B cell (primary cell): ENCODE measurements around the gene CETP. TPM values are rescaled to one million over a fixed set of nuclear protein-coding genes. Genes with fewer than 3 reads are reported as not detected.
A peak's percentile ranks its signal among the peaks of the same experiment; 100 is the strongest.

Experiments
- ATAC-seq: fragments of 200-7000 bp; cut with Tn5 transposase; one replicate; pipeline ENCODE4 v1.10.0; 2021; ENCODE audit warnings: low read depth, mild to moderate bottlenecking, moderate number of reproducible peaks, moderate library complexity
- CTCF ChIA-PET: fragments of 350-600 bp; sonication (Branson Sonifier 250); formaldehyde crosslinking; loops from one replicate; lab custom pipeline; 2021; ENCODE audit warnings: antibody characterized with exemption, inconsistent platforms; lab: Charles Lee
- POLR2A ChIA-PET: fragments of 350-600 bp; sonication (Branson Sonifier 250); formaldehyde crosslinking; loops from one replicate; lab custom pipeline; 2021; ENCODE audit warnings: antibody characterized with exemption; lab: Charles Lee
- DNase-seq: peaks from one replicate; pipeline ENCODE4 v3.0.0; 2013
- H2AFZ ChIP-seq: 2 replicates; pipeline ENCODE4 v1.6.1; 2012; ENCODE audit warnings: mild to moderate bottlenecking, low read depth, low read length; ENCODE audit not compliant: insufficient read depth, poor library complexity, severe bottlenecking
- H3K27ac ChIP-seq, 2 donors: 1 replicate in 1 of 2; 2 replicates in 1 of 2; pipeline ENCODE4 v1.5.1; 2012 to 2013; ENCODE audit warnings: low read length in 2 of 2, mild to moderate bottlenecking in 2 of 2, moderate library complexity in 1 of 2
- H3K27me3 ChIP-seq, 4 experiments: fragments of 200-600 bp in 1 of 4; sonication (generic) in 1 of 4; replicated peaks in 1 of 4; 1 replicate in 2 of 4; 2 replicates in 2 of 4; pipeline versions ENCODE4 v1.6.1 to v1.7.0; 2013 to 2016; ENCODE audit warnings: low read length in 3 of 4, mild to moderate bottlenecking in 2 of 4, mixed read lengths in 1 of 4, moderate library complexity in 1 of 4; ENCODE audit not compliant: insufficient read depth in 4 of 4, control insufficient read depth in 3 of 4; ENCODE audit errors: control extremely low read depth in 1 of 4
- H3K36me3 ChIP-seq, 2 experiments: replicated peaks in 1 of 2; 1 replicate in 1 of 2; 2 replicates in 1 of 2; pipeline versions ENCODE4 v1.6.1 to v1.7.1; 2013; ENCODE audit warnings: low read length in 1 of 2; ENCODE audit not compliant: insufficient read depth in 2 of 2, control insufficient read depth in 1 of 2; ENCODE audit errors: control extremely low read depth in 1 of 2, extremely low read depth in 1 of 2
- H3K4me1 ChIP-seq, 2 donors: fragments of 200-600 bp in 1 of 2; sonication (generic) in 1 of 2; 1 replicate in 1 of 2; 2 replicates in 1 of 2; pipeline versions ENCODE4 v1.5.1 to v1.6.1; 2013 to 2017; ENCODE audit warnings: low read length in 2 of 2; ENCODE audit not compliant: control insufficient read depth in 2 of 2, insufficient read depth in 2 of 2
- H3K4me2 ChIP-seq: replicated peaks from 2 replicates; pipeline ENCODE3; 2012; ENCODE audit warnings: mild to moderate bottlenecking, low read depth, low read length; ENCODE audit not compliant: poor library complexity, severe bottlenecking
- H3K4me3 ChIP-seq, 5 experiments: fragments of 200-600 bp in 1 of 5; sonication (generic) in 1 of 5; 1 replicate in 3 of 5; 2 replicates in 2 of 5; pipeline versions ENCODE4 v1.5.1 to v1.7.0; 2011 to 2016; ENCODE audit warnings: low read length in 4 of 5, mild to moderate bottlenecking in 4 of 5, low read depth in 2 of 5, control low read depth in 1 of 5, moderate library complexity in 1 of 5; ENCODE audit not compliant: insufficient read depth in 1 of 5; ENCODE audit errors: control extremely low read depth in 1 of 5, extremely low read depth in 1 of 5
- H3K79me2 ChIP-seq: fragments of 200-600 bp; sonication (generic); one replicate; pipeline ENCODE4 v1.6.0; 2016; ENCODE audit warnings: low read length; ENCODE audit not compliant: control insufficient read depth, insufficient read depth
- H3K9ac ChIP-seq: fragments of 200-600 bp; sonication (generic); 2 replicates; pipeline ENCODE4 v1.6.1; 2017; ENCODE audit warnings: mild to moderate bottlenecking, low read length, moderate library complexity
- H3K9me3 ChIP-seq, 3 donors: one replicate each; pipeline versions ENCODE4 v1.6.1 to v1.7.1; 2013; ENCODE audit warnings: low read length in 2 of 3; ENCODE audit not compliant: control insufficient read depth in 2 of 3, insufficient read depth in 1 of 3; ENCODE audit errors: control extremely low read depth in 1 of 3
- H4K20me1 ChIP-seq: 2 replicates; pipeline ENCODE4 v1.6.0; 2012; ENCODE audit warnings: mild to moderate bottlenecking, low read length; ENCODE audit not compliant: insufficient read depth, control insufficient read depth, poor library complexity, severe bottlenecking
- H3K27ac Mint-ChIP-seq: one replicate; pipeline ENCODE4 v1.8.0; 2021; ENCODE audit warnings: mixed read lengths
- H3K27me3 Mint-ChIP-seq: one replicate; pipeline ENCODE4 v1.8.0; 2021; ENCODE audit warnings: mixed read lengths
- H3K4me1 Mint-ChIP-seq: one replicate; pipeline ENCODE4 v1.8.0; 2021; ENCODE audit warnings: mixed read lengths
- H3K4me3 Mint-ChIP-seq: one replicate; pipeline ENCODE4 v1.8.0; 2021; ENCODE audit warnings: mixed read lengths
- H3K9me3 Mint-ChIP-seq: one replicate; pipeline ENCODE4 v1.8.0; 2022; ENCODE audit warnings: mixed read lengths; ENCODE audit not compliant: insufficient read depth
- EZH2 ChIP-seq: IDR thresholded peaks from 2 replicates; pipeline ENCODE4 v1.6.1; 2012; ENCODE audit warnings: borderline replicate concordance, low read depth, mild to moderate bottlenecking, moderate library complexity, low read length; ENCODE audit not compliant: insufficient read depth, poor library complexity, severe bottlenecking
- WGBS: methylation state at CpG from one replicate; pipeline ENCODE4 v1.1.5; 2013; ENCODE audit warnings: missing lambda C conversion rate; ENCODE audit not compliant: insufficient coverage; 5-methylcytosine and 5-hydroxymethylcytosine counted together
- intact Hi-C: fragments of 100-400 bp; cut with micrococcal nuclease; formaldehyde crosslinking; loops from one replicate; pipeline ENCODE4 v1.10.0; 2022
- polyA plus RNA-seq: library from polyadenylated mRNA; depleted of rRNA; stranded (reverse); fragments of >200 nt; gene quantifications from 2 replicates; pipeline ENCODE4 v1.2.3, GENCODE V29; 2012
- total RNA-seq, 2 donors: library from RNA; stranded (reverse); fragments of 120-200 nt in 1 of 2; gene quantifications; 1 replicate in 1 of 2; 2 replicates in 1 of 2; pipeline versions ENCODE4 v1.2.3 to v1.2.4, GENCODE V29; 2013 to 2022
- TF ChIP-seq, protein P1 (sequence below): fragments of 200-600 bp; IDR thresholded peaks from one replicate; pipeline ENCODE4 v1.8.0; 2022; ENCODE audit warnings: antibody characterized with exemption, mild to moderate bottlenecking

The CETP gene
- total and polyA plus RNA-seq, 2 donors (not counting 1 experiment from before 2014, with no cell fraction given) = 0.18 to 1.3 TPM

DNA sequence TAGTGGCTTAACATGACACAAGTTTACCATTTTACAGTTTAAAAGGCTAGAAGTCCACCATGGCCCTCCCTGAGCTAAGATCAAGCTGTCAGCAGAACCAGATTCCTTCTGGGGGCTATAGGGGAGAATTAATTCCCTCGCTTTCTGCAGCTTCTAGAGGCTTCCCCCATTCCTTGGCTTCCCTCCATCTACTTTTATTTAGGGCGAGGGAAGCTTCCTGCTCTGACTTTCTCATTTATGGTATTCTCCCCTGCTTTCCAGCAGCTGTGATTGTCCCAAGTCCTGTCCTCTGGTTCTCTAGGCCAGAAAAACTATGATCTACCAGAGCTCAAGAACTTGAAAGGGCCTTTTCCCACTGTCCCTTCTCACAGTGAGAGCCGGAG lies 4.3 kb downstream of the CETP start:
- Histone ChIP-seq H4K20me1 (no peaks in the 10 kb centered on the region), H3K79me2 (peaks cover 6% of the 10 kb centered on the region), H3K4me1 (peaks cover 25 to 34% of the 10 kb centered on the region in 2 donors), H3K9me3 (no peaks in the 10 kb centered on the region), H3K4me2 (no peak overlapping the region), H2AFZ (peak overlapping the region; percentile 40), H3K36me3 (no peaks in the 10 kb centered on the region), H3K9ac (no peak overlapping the region), H3K27me3 (no peaks in the 10 kb centered on the region), H3K27ac (no peak overlapping the region), H3K4me3 (no peak overlapping the region)
- H3K9me3 Mint-ChIP-seq = no peaks in the 10 kb centered on the region
- WGBS = 92% methylated on average over 2 of the region's 3 CpGs
- peak overlapping the region; percentile 14 for H3K4me3 Mint-ChIP-seq
- intact Hi-C loops = loop anchor here (5.0 kb wide), 1 partner anchor 36 kb away; no protein-coding TSS in a partner anchor
- CTCF ChIA-PET = interaction anchor here (0.8 to 7.7 kb wide), 19 partner anchors 11 to 203 kb away, joined by 3 to 213 read pairs (median 8); partner anchors contain the start of genes NLRC5 and SLC12A3
- no peaks in the 10 kb centered on the region for H3K27me3 Mint-ChIP-seq
- peaks cover 33% of the 10 kb centered on the region for H3K4me1 Mint-ChIP-seq
- no peak for ATAC-seq
- POLR2A ChIA-PET = interaction anchor here (0.9 to 4.1 kb wide), 5 partner anchors 14 to 79 kb away, joined by 3 to 24 read pairs (median 9); partner anchors contain the start of gene NLRC5
- peak overlapping the region; percentile 80 for H3K27ac Mint-ChIP-seq
- TF ChIP-seq, protein P1, sequence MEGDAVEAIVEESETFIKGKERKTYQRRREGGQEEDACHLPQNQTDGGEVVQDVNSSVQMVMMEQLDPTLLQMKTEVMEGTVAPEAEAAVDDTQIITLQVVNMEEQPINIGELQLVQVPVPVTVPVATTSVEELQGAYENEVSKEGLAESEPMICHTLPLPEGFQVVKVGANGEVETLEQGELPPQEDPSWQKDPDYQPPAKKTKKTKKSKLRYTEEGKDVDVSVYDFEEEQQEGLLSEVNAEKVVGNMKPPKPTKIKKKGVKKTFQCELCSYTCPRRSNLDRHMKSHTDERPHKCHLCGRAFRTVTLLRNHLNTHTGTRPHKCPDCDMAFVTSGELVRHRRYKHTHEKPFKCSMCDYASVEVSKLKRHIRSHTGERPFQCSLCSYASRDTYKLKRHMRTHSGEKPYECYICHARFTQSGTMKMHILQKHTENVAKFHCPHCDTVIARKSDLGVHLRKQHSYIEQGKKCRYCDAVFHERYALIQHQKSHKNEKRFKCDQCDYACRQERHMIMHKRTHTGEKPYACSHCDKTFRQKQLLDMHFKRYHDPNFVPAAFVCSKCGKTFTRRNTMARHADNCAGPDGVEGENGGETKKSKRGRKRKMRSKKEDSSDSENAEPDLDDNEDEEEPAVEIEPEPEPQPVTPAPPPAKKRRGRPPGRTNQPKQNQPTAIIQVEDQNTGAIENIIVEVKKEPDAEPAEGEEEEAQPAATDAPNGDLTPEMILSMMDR = no peak
- TF ChIP-seq EZH2 = no peak
- no peak for DNase-seq

DNA sequence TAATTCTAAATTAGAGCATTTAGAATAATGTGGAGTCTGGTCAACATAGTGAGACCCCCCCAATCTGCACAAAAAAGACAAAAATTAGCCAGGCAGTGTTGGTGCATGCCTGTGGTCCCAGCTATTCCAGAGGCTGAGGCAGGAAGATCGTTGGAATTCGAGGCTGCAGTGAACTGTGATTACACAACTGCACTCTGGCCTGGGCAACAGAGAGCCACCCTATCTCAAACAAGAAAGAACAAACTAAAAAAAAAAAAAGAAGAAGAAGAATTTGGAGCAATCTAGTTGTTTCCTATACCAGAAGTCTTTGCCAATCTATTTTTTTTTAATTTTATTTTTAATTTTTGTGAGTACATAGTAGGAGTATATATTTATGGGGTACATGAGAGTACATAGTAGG lies 6.0 kb downstream of the CETP start:
- no peak overlapping the region for H3K4me3 ChIP-seq
- no peaks in the 10 kb centered on the region for H4K20me1 ChIP-seq
- WGBS = no CpG with 5 or more reads among the region's 2 CpGs
- ATAC-seq = no peak
- no peaks in the 10 kb centered on the region for H3K9me3 ChIP-seq
- no peak overlapping the region for H3K4me2 ChIP-seq
- H3K9ac ChIP-seq = no peak overlapping the region
- no peaks in the 10 kb centered on the region for H3K36me3 ChIP-seq
- POLR2A ChIA-PET = interaction anchor here (0.6 to 1.4 kb wide), 4 partner anchors 13 to 74 kb away, joined by 3 to 5 read pairs (median 3); no protein-coding TSS in a partner anchor
- no peak for DNase-seq
- intact Hi-C loops = loop anchor here (5.0 kb wide), 1 partner anchor 35 kb away; no protein-coding TSS in a partner anchor
- no peak overlapping the region for H3K27ac ChIP-seq
- Mint-ChIP-seq H3K27me3 (no peaks in the 10 kb centered on the region), H3K4me3 (no peak overlapping the region), H3K9me3 (no peaks in the 10 kb centered on the region), H3K4me1 (peaks cover 48% of the 10 kb centered on the region), H3K27ac (no peak overlapping the region)
- H3K27me3 ChIP-seq = no peaks in the 10 kb centered on the region
- peaks cover 42 to 50% of the 10 kb centered on the region in 2 donors for H3K4me1 ChIP-seq
- CTCF ChIA-PET = interaction anchor here (0.7 to 7.7 kb wide), 7 partner anchors 9 to 117 kb away, joined by 3 to 213 read pairs (median 44); partner anchors contain the start of gene NLRC5
- H3K79me2 ChIP-seq = peaks cover 6% of the 10 kb centered on the region
- TF ChIP-seq EZH2 = no peak
- TF ChIP-seq, protein P1 = no peak
- H2AFZ ChIP-seq = no peak overlapping the region
